Caco-2 (cell line): ENCODE results near the gene PSMD1. TPM values are rescaled to one million over a fixed set of nuclear protein-coding genes. Genes with fewer than 3 reads are reported as not detected.

Experiments used
- BruUV-seq: library from RNA; stranded (reverse); fragments of 400-500 nt; replicated peaks from 2 replicates; lab custom pipeline; 2021; lab: Mats Ljungman, UMichigan
- CTCF ChIA-PET: fragments of 300-600 bp; sonication (Branson Sonifier 250); formaldehyde crosslinking; loops from one replicate; lab custom pipeline; 2022; ENCODE audit warnings: antibody characterized with exemption; lab: Charles Lee
- POLR2A ChIA-PET: fragments of 300-600 bp; sonication (Branson Sonifier 250); formaldehyde crosslinking; loops from one replicate; lab custom pipeline; 2022; ENCODE audit warnings: antibody characterized with exemption; lab: Charles Lee
- DNase-seq, 2 experiments: peaks; one replicate each; pipeline versions ENCODE4 v3.0.0 to v3.0.0-alpha.2; 2020 to 2022
- H3K27me3 ChIP-seq: replicated peaks from 2 replicates; pipeline ENCODE4 v1.6.0; 2011; ENCODE audit warnings: low read length; ENCODE audit not compliant: control insufficient read depth, insufficient read depth
- H3K36me3 ChIP-seq: 2 replicates; pipeline ENCODE4 v1.5.1; 2011; ENCODE audit warnings: low read length; ENCODE audit not compliant: control insufficient read depth, insufficient read depth
- H3K4me1 ChIP-seq: fragments of 250-450 bp; sonication (Bioruptor Pico); 2 replicates; pipeline ENCODE4 v1.5.1; 2020; ENCODE audit warnings: mild to moderate bottlenecking
- H3K4me3 ChIP-seq: 2 replicates; pipeline ENCODE4 v1.5.1; 2011; ENCODE audit warnings: low read depth, mild to moderate bottlenecking, control low read depth, low read length
- H3K9me3 ChIP-seq: fragments of 250-450 bp; sonication (Bioruptor Pico); 2 replicates; pipeline ENCODE4 v1.5.1; 2020; ENCODE audit warnings: mild to moderate bottlenecking, moderate library complexity
- H3K27ac Mint-ChIP-seq: one replicate; pipeline ENCODE4 v1.8.0; 2022; ENCODE audit warnings: mixed read lengths; ENCODE audit not compliant: unreplicated experiment
- H3K27me3 Mint-ChIP-seq: one replicate; pipeline ENCODE4 v1.8.0; 2022; ENCODE audit warnings: mixed read lengths; ENCODE audit not compliant: insufficient read depth, unreplicated experiment
- H3K36me3 Mint-ChIP-seq: one replicate; pipeline ENCODE4 v1.8.0; 2022; ENCODE audit warnings: mild to moderate bottlenecking, mixed read lengths; ENCODE audit not compliant: insufficient read depth, unreplicated experiment
- H3K4me1 Mint-ChIP-seq: one replicate; pipeline ENCODE4 v1.8.0; 2022; ENCODE audit warnings: low read depth, mixed read lengths; ENCODE audit not compliant: unreplicated experiment
- H3K4me3 Mint-ChIP-seq: one replicate; pipeline ENCODE4 v1.8.0; 2022; ENCODE audit warnings: mild to moderate bottlenecking, moderate library complexity, mixed read lengths; ENCODE audit not compliant: unreplicated experiment
- H3K9me3 Mint-ChIP-seq: one replicate; pipeline ENCODE4 v1.8.0; 2022; ENCODE audit warnings: mixed read lengths; ENCODE audit not compliant: unreplicated experiment
- intact Hi-C: fragments of 100-400 bp; cut with micrococcal nuclease; formaldehyde crosslinking; loops from one replicate; pipeline ENCODE4 v1.10.0; 2022; ENCODE audit not compliant: unreplicated experiment
- total RNA-seq: library from RNA; stranded (reverse); gene quantifications from 2 replicates; pipeline ENCODE4 v1.2.3, GENCODE V29; 2022
- TF ChIP-seq, protein P1 (sequence below), 2 experiments: fragments of 200-600 bp in 1 of 2; IDR thresholded peaks; 1 replicate in 1 of 2; 2 replicates in 1 of 2; pipeline versions ENCODE4 v1.5.1 to v1.8.0; 2011 to 2022; ENCODE audit warnings: antibody characterized with exemption in 1 of 2, control low read depth in 1 of 2, inconsistent platforms in 1 of 2, low read depth in 1 of 2, low read length in 1 of 2, mild to moderate bottlenecking in 1 of 2, moderate library complexity in 1 of 2; ENCODE audit not compliant: insufficient read depth in 1 of 2, severe bottlenecking in 1 of 2, unreplicated experiment in 1 of 2

Gene PSMD1
- total RNA-seq, 1 experiment from 2014 or later = 126 TPM

DNA sequence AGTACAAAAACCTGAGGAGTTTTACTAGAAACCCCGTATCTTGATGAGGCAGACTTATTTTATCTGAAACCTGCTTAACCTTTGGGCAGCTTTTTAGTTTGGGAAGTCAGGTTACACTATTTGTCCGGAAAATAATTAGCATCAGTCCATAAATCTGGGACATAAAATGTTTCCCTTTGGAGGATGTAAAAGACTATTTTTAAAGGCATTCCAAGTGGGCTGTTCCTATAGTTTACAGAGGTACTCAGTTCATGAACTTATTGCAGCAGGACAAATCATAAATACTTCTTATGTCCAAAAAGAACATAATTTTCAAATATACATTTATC lies 61.9 kb downstream of the PSMD1 start:
- no peaks in the 10 kb centered on the region for H3K4me1 ChIP-seq
- Mint-ChIP-seq H3K27me3 (no peaks in the 10 kb centered on the region), H3K36me3 (peaks cover 5% of the 10 kb centered on the region), H3K9me3 (no peaks in the 10 kb centered on the region), H3K4me1 (peaks cover under 1% of the 10 kb centered on the region), H3K27ac (no peak overlapping the region), H3K4me3 (no peak overlapping the region)
- CTCF ChIA-PET = no interaction called here
- no peaks in the 10 kb centered on the region for H3K27me3 ChIP-seq
- POLR2A ChIA-PET = no interaction called here
- intact Hi-C loops = no loop called here
- H3K4me3 ChIP-seq = no peak overlapping the region
- no peaks in the 10 kb centered on the region for H3K9me3 ChIP-seq
- no TSS peak for BruUV-seq
- TF ChIP-seq, protein P1, sequence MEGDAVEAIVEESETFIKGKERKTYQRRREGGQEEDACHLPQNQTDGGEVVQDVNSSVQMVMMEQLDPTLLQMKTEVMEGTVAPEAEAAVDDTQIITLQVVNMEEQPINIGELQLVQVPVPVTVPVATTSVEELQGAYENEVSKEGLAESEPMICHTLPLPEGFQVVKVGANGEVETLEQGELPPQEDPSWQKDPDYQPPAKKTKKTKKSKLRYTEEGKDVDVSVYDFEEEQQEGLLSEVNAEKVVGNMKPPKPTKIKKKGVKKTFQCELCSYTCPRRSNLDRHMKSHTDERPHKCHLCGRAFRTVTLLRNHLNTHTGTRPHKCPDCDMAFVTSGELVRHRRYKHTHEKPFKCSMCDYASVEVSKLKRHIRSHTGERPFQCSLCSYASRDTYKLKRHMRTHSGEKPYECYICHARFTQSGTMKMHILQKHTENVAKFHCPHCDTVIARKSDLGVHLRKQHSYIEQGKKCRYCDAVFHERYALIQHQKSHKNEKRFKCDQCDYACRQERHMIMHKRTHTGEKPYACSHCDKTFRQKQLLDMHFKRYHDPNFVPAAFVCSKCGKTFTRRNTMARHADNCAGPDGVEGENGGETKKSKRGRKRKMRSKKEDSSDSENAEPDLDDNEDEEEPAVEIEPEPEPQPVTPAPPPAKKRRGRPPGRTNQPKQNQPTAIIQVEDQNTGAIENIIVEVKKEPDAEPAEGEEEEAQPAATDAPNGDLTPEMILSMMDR (IDR thresholded peaks at IDR 0.05; ENCODE audit: insufficient read depth in 1 of 2, low read depth in 1 of 2, low read length in 1 of 2, severe bottlenecking in 1 of 2, unreplicated experiment in 1 of 2) = no peak
- H3K36me3 ChIP-seq = no peaks in the 10 kb centered on the region
- DNase-seq = no peak

DNA sequence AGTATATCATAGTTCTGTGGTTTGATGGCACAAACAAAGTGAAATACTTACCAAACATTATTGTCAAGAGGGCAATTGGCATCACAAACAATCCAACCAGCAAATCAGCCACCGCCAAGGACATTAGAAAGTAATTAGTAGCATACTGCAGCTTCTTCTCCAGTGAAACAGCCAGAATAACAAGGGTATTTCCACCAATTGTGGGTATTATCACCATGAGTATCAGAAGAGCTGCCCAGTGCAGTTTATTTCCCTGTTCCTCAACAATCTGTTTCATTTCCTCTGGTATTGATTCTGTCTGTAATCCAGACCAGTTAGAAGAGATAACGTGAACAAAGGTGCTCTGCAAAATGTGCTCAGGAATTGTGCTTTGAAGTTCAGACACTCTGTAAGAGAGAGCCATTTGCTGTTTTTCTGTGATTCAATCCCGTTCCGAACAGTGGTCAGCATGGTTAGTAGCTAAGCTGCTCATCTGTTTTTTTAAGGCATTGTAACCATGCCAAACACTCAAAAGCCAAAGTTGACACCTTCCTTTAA lies 66.8 kb downstream of the PSMD1 start:
- TF ChIP-seq, protein P1 (IDR thresholded peaks at IDR 0.05; ENCODE audit: insufficient read depth in 1 of 2, low read depth in 1 of 2, low read length in 1 of 2, severe bottlenecking in 1 of 2, unreplicated experiment in 1 of 2) = no peak
- Histone ChIP-seq H3K36me3 (no peaks in the 10 kb centered on the region), H3K4me3 (no peak overlapping the region), H3K9me3 (no peaks in the 10 kb centered on the region), H3K27me3 (no peaks in the 10 kb centered on the region), H3K4me1 (no peaks in the 10 kb centered on the region)
- intact Hi-C loops = no loop called here
- no peak for DNase-seq
- H3K9me3 Mint-ChIP-seq = no peaks in the 10 kb centered on the region
- no peak overlapping the region for H3K27ac Mint-ChIP-seq
- H3K4me1 Mint-ChIP-seq = peaks cover 7% of the 10 kb centered on the region
- ChIA-PET CTCF (no interaction called here), POLR2A (no interaction called here)
- peaks cover 9% of the 10 kb centered on the region for H3K36me3 Mint-ChIP-seq
- H3K27me3 Mint-ChIP-seq = no peaks in the 10 kb centered on the region
- BruUV-seq = no TSS peak
- no peak overlapping the region for H3K4me3 Mint-ChIP-seq

DNA sequence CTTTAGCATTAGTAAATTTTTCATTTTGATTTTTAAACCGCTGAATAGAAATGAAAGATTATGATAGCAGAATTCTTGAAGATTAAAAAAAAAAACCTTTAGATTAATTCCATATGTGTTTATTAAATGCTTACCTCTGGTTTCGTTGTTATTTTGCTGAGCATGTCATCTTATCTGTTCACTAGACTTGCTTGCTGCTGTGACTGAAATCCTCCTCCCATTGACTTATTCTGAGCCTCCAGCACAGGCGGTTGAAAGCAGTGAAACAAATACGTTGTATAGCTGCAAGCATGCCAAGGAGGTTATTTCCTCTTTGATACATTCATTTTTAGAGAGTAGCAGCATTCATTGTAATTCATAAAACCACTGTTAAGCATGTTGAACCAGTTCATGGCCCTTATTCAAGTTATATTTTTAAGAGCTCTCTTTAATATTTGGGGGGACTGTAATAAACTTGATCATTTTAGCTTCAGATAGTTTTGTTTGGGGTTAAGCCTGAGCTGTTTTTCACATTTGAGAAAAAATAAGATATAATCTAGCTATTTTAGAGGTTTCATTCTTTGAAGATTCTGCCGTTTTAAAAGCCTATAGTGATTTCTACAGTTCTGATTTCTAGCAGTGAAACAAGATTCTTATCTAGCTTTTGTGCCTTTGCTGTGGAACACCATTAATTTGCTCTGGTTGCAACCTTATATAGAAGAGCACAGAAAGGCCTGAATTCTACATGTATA lies 68.3 kb downstream of the PSMD1 start, which contains the start of gene HTR2B:
HTR2B (minus strand) TSS at position 205 of the 731 bp plus-strand sequence. CDS start 1,278 bp downstream, outside the sequence.
- Histone ChIP-seq H3K27me3 (no peaks in the 10 kb centered on the region), H3K4me1 (no peaks in the 10 kb centered on the region), H3K36me3 (no peaks in the 10 kb centered on the region), H3K4me3 (no peak within 1 kb of the TSS), H3K9me3 (no peaks in the 10 kb centered on the region)
- H3K4me1 Mint-ChIP-seq = peaks cover 7% of the 10 kb centered on the region
- BruUV-seq = no TSS peak
- H3K9me3 Mint-ChIP-seq = no peaks in the 10 kb centered on the region
- H3K27ac Mint-ChIP-seq = no peak within 1 kb of the TSS
- H3K4me3 Mint-ChIP-seq = no peak within 1 kb of the TSS
- ChIA-PET POLR2A (no interaction called here), CTCF (no interaction called here)
- TF ChIP-seq, protein P1 (IDR thresholded peaks at IDR 0.05; ENCODE audit: insufficient read depth in 1 of 2, low read depth in 1 of 2, low read length in 1 of 2, severe bottlenecking in 1 of 2, unreplicated experiment in 1 of 2) = no peak
- no peak for DNase-seq
- no peaks in the 10 kb centered on the region for H3K27me3 Mint-ChIP-seq
- H3K36me3 Mint-ChIP-seq = peaks cover 7% of the 10 kb centered on the region
- intact Hi-C loops = no loop called here
